ENCODE measurements around the gene PPP2R3A.
"Not testable (repeated sequence)": the region's sequence is repeated elsewhere in the genome, so short reads cannot be mapped to it uniquely, and the experiment has no call there.

Gene PPP2R3A

DNA sequence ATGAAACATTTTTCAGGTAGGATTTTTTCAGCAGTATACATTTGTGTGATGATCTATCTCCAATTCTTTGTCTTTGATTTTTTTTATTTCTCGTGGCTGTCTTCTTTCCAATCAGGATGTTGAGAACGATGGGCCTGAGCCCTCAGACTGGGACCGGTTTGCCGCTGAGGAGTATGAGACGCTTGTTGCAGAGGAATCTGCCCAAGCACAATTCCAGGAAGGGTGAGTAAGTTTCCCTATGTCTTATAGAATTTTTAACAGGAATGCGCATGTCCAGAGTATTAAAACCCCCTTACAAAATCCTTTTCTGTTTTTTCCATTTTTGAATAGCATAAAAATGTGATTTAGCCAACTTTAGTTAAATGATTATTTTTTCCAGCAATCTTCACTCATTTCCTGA, 140.6 kb downstream of the PPP2R3A start:
- no peak for DNase-seq (ENCODE audit: low spot score)

DNA sequence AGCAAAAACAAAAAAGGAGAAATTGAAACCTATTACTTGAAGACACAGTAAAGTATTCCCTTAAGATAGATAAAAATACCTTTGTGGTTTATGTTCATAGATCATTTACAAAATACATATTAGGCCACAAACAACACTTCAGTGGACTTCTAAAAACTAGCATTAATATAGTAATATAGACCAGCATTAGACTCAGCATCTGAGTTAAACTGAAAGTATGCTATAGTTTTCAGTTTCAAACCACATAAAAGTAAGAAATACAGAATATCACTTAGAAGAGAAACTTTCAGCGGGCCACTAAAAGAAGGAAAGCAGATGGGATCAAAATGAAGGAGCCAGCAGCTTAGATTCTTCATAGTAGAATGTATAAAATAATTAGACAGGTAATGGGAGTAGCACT, 144.0 kb downstream of the PPP2R3A start:
- DNase-seq (ENCODE audit: low spot score), result no peak

DNA sequence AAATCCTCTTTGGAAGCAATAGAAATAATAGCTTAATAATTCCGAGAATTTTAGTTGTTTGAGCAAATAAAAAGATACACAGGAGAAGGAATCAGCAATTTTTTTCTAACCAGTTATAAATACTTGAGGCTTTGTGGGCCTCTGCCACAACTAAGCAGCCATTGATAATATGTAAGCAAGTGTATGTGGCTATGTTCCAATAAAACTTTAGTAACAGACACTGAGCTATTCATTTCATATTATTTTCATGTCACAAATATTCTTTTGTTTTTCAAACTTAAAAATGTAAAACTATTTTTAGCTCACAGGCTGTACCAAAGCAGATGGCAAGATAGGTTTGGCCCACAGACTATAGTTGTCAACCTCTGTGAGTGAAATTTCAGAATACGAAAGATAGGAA, 145.0 kb downstream of the PPP2R3A start:
- DNase-seq (ENCODE audit: low spot score), result no peak

DNA sequence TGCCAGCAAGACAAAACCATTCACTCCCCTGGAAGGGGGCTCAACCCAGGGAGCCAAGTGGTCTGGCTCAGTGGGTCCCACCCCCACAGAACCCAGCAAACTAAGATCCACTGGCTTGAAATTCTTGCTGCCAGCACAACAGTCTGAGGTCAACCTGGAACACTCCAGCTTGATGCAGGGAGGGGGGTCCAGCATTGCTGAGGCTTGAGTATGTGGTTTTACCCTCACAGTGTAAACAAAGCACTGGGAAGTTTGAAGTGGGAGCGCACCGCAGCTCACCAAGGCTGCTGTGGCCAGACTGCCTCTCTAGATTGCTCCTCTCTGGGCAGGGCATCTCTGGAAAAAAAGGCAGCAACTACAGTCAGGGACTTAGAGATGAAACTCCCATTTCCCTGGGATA, 148.9 kb downstream of the PPP2R3A start:
- no peak for DNase-seq (ENCODE audit: low spot score)

DNA sequence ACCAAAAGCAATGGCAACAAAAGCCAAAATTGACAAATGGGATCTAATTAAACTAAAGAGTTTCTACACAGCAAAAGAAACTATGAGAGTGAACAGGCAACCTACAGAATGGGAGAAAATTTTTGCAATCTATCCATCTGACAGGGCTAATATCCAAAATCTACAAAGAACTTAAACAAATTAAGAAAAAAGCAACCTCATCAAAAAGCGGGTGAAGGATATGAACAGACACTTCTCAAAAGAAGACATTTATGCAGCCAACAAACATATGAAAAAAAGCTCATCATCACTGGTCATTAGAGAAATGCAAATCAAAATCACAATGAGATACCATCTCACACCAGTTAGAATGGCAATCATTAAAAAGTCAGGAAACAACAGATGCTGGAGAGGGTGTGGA, 153.8 kb downstream of the PPP2R3A start:
- DNase-seq (ENCODE audit: low spot score), result not testable (repeated sequence)

DNA sequence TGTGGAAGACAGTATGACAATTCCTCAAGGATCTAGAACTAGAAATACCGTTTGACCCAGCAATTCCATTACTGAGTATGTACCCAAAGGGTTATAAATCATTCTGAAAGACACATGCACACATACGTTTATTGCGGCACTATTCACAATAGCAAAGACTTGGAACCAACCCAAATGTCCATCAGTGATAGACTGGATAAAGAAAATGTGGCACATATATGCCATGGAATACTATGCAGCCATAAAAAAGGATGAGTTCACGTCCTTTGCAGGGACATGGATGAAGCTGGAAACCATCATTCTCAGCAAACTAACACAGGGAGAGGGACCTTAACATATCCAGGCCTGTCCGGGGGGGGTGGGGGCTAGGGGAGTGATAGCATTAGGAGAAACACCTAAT, 154.3 kb downstream of the PPP2R3A start:
- DNase-seq (ENCODE audit: low spot score), result not testable (repeated sequence)

DNA sequence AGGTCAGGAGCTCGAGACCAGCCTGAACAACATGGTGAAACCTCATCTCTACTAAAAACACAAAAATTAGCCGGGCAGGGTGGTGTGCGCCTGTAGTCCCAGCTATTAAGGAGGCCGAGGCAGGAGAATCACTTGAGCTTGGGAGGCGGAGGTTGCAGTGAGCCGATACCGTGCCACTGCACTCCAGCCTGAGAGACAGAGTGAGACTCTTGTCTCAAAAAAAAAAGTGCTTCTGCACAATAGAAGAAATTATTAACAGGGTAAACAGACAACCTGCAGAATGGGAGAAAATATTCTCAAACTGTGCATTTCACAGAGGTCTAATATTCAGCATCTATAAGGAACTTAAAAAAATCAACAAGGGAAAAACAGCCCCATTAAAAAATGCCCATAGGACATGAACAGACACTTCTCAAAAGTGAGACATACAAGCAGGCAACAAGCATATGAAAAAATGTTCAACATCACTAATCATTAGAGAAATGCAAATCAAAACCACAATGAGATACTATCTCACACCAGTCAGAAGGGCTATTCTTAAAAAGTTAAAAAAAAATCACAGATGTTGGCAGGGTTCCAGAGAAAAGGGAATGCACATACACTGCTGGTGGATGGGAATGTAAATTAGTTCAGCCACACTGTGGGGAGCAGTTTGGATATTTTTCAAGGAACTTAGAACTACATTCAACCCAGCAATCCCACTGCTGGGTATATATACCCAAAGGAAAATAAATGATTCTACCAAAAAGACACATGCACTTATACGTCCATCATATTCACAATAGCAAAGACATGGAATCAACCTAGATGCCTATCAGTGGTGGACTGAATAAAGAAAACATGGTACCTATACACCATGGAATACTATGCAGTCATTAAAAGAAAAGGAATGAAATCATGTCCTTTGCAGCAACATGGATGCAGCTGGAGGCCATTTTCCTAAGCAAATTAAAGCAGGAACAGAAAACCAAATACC, 155.1 kb downstream of the PPP2R3A start:
- DNase-seq (ENCODE audit: low spot score), result no peak

DNA sequence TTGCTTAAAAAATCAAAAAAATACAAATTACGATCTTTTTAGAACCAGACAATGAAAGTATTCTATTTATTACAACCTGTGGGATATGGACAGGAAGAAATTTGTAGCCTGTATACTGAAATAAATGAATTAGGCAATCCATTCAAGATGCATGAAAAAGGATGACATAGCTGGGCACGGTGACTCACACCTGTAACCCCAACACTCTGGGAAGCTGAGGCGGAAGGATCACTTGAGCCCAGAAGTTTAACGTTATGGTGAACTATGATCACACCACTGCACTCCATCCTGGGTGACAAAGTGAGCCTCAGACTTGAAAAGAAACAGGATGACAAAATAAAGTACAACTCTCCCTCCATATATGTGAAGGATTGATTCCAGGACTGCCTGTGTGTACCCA, 156.5 kb downstream of the PPP2R3A start:
- DNase-seq (ENCODE audit: low spot score), result no peak

DNA sequence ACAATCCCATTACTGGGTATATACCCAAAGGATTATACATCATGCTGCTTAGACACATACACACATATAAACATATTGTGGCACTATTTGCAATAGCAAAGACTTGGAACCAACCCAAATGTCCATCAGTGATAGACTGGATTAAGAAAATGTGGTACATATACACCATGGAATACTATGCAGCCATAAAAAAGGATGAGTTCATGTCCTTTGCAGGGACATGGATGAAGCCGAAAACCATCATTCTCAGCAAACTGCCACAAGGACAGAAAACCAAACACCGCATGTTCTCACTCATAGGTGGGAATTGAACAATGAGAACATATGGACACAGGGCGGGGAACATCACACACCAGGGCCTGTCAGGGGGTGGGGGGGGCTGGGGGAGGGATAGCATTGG, 166.1 kb downstream of the PPP2R3A start:
- DNase-seq (ENCODE audit: low spot score), result not testable (repeated sequence)

DNA sequence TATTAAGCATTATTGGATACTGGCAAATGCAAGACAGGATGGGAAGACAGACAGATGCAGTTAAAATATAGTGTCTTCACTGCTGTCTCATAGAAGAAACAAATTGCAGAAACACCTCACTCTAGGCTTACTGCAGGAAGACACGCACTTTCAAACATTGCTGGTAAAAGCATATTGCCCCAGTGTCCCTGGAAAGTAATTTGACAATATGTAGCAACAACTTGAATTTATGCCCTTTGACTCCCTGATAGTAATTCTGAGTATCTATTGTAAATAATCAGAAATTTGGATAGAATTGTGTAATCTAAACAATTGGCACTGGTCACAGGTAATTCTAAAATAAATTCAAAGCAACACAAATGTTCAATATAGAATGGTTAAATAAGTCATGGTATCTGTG, 168.6 kb downstream of the PPP2R3A start:
- DNase-seq (ENCODE audit: low spot score), result no peak

DNA sequence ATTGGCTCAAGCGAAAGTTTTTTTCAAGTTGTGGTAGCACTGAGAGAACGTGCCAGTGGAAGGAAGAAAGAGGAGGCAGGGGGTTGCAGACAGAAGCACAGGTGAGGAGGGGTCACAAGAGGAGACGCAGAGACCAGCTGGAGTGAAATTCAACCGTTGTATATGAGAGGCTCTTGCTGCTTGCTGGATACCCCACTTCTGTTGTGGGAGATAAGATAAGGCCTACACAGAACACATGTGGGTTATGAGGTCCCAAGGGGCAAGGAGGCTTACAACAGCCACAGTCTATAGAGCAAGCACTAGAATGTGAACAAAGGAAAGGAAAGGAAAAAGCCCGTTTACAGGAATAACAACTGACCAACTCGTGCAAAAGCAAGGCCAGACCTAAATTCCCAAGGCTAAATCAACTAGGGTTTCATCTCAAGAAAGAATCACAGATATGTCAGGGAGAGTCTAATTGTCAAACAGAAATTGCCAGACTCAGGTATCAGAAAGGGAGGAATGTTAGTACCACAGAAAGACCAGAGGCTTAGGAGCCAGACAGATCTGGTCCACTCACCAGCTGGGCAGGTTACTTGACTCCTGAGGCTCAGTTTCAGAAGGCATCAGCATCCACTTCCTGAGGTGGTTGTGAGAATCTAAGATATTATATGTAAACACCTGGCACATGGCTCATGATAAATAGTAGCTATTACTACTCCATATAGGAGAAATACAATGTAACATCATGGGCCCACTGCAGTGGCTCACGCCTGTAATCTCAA, 169.7 kb downstream of the PPP2R3A start:
- no peak for DNase-seq (ENCODE audit: low spot score)

DNA sequence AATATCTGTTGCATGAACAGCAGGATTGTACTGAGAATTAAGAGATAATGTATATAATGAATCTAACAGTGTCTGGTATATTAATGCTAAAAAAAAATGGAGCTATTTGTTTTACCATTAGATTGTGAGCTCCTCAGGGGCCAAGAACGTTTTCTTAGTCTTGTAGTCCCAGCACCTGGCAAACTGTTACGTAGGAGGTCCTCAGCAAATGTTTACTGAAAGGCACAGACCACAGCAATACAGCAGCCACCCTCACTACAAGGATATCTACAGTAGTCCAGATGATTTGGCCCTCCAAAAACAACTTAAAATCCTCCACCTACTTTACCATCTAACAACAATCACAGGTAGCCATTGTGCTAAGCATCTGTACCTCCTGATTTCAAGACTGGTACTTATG, 170.9 kb downstream of the PPP2R3A start:
- no peak for DNase-seq (ENCODE audit: low spot score)

DNA sequence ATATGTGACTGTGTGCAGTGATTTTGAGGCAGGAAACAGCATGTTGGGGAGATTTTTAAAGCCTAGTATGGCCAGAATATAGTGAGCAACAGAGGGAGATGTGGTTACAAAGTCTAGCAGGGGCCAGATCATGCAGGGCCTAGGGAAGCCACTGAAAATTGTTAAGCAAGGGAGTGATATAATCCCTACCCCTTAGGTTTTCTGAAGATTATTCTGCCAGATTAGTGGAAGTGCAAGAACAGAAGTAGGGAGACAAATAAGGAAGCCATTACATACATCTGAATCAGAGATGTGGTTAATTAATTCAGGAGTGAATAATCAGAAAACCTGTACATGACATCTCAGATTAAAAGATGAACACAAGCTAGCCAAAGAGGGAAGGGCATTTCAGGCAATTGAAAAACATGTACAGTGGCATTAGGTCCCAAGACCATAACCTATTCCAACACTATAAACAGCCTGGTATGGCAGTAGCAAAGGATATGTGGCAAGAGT, 175.8 kb downstream of the PPP2R3A start:
- DNase-seq (ENCODE audit: low spot score), result no peak

DNA sequence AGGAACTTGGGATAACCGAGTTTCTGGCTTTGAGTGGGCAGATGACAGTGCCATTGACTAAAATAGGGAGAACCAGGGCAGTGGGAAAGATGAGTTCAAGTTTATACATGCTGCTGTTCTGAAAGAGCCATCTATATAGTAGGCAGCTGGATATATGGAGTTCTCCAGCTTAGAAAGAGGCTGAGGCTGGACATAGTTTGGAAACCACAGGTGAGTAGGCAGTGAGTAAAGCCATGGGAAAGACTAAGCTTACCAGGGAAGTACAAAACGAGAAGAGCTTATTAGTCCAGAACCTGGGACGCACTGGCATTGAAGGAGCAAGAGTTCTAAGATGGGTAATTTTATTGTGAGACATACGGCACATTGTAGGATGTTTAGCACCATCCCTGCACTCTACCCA, 176.4 kb downstream of the PPP2R3A start:
- DNase-seq (ENCODE audit: low spot score), result no peak

DNA sequence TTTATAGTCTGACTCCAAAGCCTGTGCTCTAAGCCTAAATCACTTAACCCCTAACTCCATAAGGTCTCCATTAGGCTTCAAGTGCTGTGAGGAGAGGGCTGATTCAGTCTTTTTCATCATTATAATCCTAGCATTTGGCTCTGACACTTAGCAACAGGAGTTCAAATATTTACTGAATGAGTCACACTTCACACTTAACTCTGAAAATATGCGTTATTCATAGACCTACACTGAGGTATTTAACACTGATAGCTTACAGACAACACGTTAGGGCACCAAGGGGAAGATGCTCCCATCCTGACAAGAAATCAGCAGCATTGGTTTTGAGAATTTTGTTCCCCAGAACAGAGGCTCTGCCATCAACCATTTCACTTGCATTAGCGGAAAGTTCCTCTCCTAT, 177.1 kb downstream of the PPP2R3A start:
- peak; percentile 37 for DNase-seq (ENCODE audit: low spot score)

DNA sequence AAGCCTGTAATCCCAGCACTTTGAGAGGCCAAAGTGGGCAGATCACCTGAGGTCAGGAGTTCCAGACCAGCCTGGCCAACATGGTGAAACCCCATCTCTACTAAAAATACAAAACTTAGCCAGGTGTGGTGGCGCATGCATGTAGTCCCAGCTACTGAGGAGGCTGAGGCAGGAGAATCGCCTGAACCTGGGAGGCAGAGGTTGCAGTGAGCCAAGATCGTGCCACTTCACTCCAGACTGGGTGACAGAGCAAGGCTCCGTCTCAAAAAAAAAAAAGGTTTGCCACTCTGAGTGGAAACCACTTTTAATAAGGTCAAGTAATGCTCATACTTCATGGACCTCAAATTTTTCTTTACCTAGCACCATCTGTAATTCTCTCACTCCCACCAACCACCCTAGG, 178.9 kb downstream of the PPP2R3A start:
- DNase-seq (ENCODE audit: low spot score), result not testable (repeated sequence)

DNA sequence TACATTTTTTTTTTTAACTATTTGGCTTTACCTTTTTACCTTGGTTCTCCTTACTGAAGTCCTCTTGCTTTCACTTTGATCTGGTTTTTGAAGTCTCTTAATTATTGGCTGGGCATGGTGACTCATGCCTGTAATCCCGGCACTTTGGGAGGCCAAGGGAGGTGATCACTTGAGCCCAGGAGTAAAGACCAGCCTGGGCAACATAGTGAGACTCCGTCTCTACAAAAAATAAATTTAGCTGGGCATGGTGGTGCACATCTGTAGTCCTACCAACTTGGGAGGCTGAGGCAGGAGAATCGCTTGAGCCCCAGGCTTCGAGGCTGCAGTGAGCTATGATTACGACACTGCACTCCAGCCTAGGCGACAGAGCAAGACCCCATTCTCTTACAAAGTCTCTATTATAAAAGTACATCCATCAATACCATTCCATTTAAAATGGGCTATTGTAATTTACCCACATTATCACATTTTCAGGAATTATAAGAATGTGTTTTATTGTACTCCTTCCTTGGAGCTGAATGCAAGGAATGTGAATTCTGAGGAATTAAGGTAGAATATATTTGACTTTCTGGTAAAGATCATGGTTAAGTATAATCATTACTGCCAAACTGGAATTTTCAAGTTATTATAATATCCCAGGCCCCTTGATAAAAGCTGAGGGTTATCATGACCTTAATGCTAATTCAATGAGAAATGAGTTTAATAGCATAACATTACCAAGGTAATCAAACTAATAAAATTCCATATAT, 181.6 kb downstream of the PPP2R3A start:
- no peak for DNase-seq (ENCODE audit: low spot score)

DNA sequence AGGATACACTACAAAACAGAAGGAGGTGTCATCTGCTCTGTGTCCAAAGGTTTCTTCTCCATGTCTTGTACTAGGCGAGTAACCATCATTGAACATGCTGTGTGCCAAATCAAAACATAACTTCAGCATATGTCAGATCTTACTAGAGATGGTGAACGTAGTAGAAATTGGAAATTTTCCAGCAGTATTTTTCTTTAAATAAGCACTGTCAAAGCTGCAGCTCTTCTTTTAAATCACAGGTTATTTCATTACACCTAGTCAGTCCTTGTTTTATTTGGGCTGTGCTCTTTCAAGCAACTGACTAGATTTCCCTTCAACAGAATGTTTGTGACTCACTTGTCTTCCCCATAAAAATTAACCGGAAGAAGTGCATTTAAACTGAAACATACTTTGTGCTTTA, 184.1 kb downstream of the PPP2R3A start:
- no peak for DNase-seq (ENCODE audit: low spot score)

DNA sequence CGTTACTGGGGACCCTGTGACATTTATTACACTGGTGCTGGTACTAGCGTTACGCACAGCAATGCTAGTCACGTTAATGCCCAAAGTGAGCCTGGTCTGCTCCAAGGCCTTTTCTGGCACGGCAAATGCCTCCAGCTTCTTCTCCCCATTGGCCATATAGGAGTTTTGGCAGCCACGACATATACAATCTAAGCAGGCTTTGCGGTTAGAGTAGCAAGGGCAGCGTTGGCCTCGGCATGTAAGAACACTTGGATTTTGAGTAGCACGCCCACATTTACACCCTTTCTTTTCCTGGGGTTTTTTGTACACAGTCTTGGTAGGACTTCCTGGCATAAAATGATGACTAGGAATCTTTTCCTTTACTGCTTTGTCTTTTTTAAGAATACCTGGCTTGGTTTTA, 185.7 kb downstream of the PPP2R3A start:
- DNase-seq (ENCODE audit: low spot score), result no peak

DNA sequence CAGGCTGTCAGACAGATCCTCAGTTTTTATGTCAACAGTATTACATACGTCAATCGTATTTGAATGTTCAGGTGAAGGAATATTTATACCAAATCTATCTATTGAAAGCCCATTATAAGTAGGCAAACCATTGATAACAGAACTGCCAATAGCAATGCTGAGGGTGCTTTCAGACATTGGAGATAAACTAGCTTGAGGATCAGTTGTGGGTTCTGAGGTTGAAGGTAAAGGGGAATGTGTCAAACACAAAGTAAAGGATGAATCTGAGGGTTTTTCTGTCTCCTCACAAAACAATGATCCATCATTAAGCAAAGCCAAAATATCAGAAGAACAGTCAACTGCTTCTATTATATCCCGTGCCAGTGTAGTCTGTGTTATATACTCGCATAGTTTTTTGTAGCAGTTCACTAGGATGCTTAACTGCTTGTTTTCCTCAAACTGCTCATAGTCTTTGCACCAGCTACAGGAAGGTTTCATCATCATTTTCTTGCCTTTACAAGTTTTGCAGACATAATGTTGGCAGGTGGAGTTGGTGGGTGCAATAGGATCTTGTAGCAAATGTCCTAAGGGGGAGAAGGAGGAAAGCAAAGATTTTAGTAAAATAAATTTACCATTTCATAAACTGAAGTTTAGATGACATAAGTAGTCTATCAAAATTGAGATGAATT, 186.8 kb downstream of the PPP2R3A start:
- DNase-seq (ENCODE audit: low spot score), result no peak

DNA sequence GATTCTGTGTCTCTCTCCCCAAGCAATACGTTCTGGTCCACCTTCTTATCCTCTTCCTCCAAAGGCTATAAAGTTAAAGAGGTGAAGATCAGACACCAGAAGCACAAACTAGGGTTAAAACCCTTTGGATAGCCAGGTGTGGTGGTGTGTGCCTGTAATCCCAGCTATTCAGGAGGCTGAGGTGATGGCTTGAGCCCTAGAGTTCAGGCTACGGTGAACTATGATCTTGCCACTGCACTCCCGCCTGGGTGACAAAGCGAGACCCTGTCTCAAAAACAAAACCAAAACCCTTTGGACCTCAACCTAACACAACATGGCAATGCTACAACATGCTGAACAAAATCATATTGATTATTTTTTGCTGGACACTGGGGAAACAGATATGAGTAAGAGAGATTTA, 187.4 kb downstream of the PPP2R3A start:
- DNase-seq (ENCODE audit: low spot score), result no peak

DNA sequence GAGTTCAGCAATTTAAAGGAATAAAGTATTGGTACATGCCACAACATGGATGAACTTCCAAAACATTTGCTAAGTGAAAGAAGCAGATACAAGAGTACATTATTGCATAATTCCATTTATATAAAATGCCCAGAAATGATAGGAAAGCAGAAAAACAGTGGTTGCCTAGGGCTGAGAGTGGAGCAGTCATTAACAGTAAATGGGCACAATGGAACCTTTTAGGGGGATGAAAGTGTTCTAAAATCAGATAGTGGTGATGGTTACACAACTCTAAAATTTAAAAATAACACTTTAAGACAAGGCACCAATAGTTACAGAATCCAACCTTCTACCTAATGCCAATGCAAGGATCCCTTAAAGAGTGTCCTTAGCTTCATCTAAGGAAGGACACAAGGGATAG, 196.0 kb downstream of the PPP2R3A start:
- no peak for DNase-seq (ENCODE audit: low spot score)
